Mucosa of descending colon (tissue), 3 donors: ENCODE measurements around the gene HMHB1. TPM values are rescaled to one million over a fixed set of nuclear protein-coding genes. Genes with fewer than 3 reads are reported as not detected.

Experiments used
- ATAC-seq: fragments of 200-7000 bp; cut with Tn5 transposase; one replicate; pipeline ENCODE4 v1.9.1; 2020; ENCODE audit warnings: mild to moderate bottlenecking, moderate library complexity
- DNase-seq, 3 donors: peaks; one replicate each; pipeline ENCODE4 v3.0.0-alpha.2; 2020
- H3K36me3 ChIP-seq: fragments of 200-600 bp; one replicate; pipeline ENCODE4 v1.8.0; 2021; ENCODE audit warnings: low read depth, mild to moderate bottlenecking
- H3K4me1 ChIP-seq: fragments of 200-600 bp; one replicate; pipeline ENCODE4 v1.8.0; 2021; ENCODE audit warnings: low read depth, mild to moderate bottlenecking
- H3K4me3 ChIP-seq: fragments of 200-600 bp; one replicate; pipeline ENCODE4 v1.8.0; 2021; ENCODE audit warnings: mild to moderate bottlenecking
- H3K9me3 ChIP-seq: fragments of 200-600 bp; one replicate; pipeline ENCODE4 v1.8.0; 2021; ENCODE audit warnings: mild to moderate bottlenecking
- CTCF ChIP-seq: fragments of 200-600 bp; IDR thresholded peaks from one replicate; pipeline ENCODE4 v1.8.0; 2022; ENCODE audit warnings: antibody characterized with exemption, mild to moderate bottlenecking
- intact Hi-C, 2 donors: fragments of 100-400 bp; cut with DNase I in 1 of 2; cut with micrococcal nuclease in 1 of 2; formaldehyde crosslinking; loops; one replicate each; pipeline versions ENCODE4 v1.11.0 to v1.11.1; 2022; cut with DNase I, micrococcal nuclease
- long read RNA-seq, 2 donors: library from polyadenylated mRNA; unstranded; transcript quantifications; one replicate each; pipeline ENCODE4 v2.0.0, GENCODE V29; 2019 to 2021
- total RNA-seq, 3 donors: library from RNA; stranded (reverse); fragmentation: NEBNext Ultra II Directional in 2 of 3; extraction: Animal tissue kit (Norgen Biotek cat#: 25700) in 2 of 3; gene quantifications; one replicate each; pipeline versions ENCODE4 v1.2.1 to v1.2.4, GENCODE V29; 2021 to 2023
- donor health status: DM: no; HTN: no; CAD: no; lungs with moderate emphysema.
- donor health status: DM: no; HTN: no; CAD: no.
- donor health status: DM: no; HTN: yes; CAD: no.

Gene HMHB1
- total RNA-seq: not detected
- long read RNA-seq, donor 1: 0 reads
- long read RNA-seq, donor 2: 0 reads

DNA sequence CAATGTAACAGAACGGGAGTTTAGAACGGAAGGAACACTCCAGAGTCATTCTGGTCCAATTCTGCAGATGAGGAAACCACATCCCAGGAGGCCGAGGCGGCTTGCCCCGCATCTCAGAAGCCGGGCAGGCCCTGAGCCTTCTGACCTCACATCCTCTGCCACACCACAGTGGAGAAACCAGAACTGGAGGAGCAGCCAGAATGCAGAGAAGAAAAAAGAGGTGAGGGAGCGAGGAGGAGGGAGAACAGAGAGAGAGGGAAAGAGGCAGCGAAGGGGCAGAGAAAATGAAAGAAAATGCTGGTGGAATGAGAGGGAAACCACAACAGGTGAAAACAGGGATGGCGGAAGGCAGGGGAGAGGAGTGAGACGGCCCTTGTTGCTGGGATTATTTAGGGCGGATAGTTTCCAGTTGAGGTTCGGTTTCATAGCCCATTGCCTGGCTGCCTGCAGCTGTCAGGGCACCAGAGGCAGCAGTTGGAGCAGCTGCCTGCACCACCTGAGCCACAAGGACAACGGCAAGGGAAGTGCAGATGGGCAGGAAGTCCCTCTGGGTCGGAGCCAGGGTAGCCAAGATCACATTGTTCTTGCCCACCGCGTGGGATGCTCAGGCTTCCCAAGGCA, at the start of gene HMHB1:
HMHB1 (plus strand) TSS at position 77 of the 621 bp plus-strand sequence.
- intact Hi-C loops: no loop called here
- Histone ChIP-seq H3K4me1 (no peaks in the 10 kb centered on the region), H3K36me3 (no peaks in the 10 kb centered on the region), H3K9me3 (no peaks in the 10 kb centered on the region), H3K4me3 (no peak within 1 kb of the TSS)
- DNase-seq (no peak), ATAC-seq (no peak)
- TF ChIP-seq CTCF: no peak

GRCh38 chr5:143762636-143763220, 49.2 kb upstream of the HMHB1 start:
- intact Hi-C loops: no loop called here
- Histone ChIP-seq H3K4me1 (no peaks in the 10 kb centered on the region), H3K36me3 (no peaks in the 10 kb centered on the region), H3K4me3 (no peak overlapping the region), H3K9me3 (no peaks in the 10 kb centered on the region)
- ATAC-seq: no peak
- no peak for TF ChIP-seq CTCF
- no peak for DNase-seq

GRCh38 chr5:143767162-143767561, 44.8 kb upstream of the HMHB1 start:
- Histone ChIP-seq H3K4me1 (no peaks in the 10 kb centered on the region), H3K9me3 (no peaks in the 10 kb centered on the region), H3K4me3 (no peak overlapping the region), H3K36me3 (no peaks in the 10 kb centered on the region)
- intact Hi-C loops: no loop called here
- ATAC-seq (no peak), DNase-seq (no peak)
- no peak for TF ChIP-seq CTCF

DNA sequence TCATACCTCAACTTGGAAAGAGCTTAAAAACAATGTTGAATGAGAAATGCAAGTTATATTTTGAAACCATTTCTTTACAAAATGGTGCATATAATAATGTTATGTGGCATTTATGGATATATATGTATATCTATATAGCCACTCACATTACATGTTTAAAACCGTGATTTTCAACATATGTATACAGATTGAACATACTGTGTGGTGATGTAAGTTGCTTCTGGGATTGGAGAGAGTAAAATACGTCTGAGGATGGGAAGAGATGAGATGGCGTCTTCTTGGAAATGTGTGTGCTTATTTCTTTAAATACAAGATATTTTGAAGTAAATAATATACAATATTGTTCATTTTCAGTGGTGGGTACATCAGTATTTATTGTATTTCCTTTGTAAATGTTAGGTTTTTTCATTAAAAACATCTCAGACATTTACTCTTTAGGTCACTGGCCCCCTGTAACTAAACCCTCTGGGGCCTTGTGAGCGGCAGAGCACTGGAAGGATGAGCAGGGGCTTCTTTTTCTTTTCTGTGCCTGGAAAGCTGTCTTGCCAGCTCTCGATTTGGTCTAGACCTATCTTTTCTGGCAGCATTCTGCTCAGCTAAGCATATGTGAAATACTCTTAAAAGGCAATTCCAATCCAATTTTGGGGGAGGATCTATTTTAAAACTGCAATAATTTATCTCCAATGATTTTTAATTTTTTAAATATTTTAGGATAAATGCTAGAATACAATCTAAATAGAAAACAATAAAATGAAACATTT, 42.8 kb upstream of the HMHB1 start:
- ATAC-seq (no peak), DNase-seq (no peak)
- intact Hi-C loops: no loop called here

DNA sequence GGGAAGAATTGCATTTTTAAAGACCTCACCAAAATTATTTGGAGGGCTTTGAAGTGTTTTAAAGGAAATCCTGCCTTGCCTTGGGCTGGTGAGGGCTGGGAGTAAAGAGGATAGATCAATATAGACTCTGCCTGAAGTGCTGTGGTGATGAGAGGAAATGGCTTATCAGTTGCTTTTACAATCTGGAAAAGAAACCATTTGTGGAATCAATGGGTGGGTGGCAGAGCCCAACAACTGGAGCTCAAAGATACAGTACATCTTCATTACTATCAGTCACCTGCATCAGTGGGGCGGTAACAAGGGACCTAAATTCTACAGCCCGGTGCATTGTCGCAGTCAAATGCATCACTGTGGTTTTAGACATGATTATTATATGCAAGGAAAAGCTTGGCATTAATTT, 41.5 kb upstream of the HMHB1 start:
- H3K36me3 ChIP-seq: no peaks in the 10 kb centered on the region
- no peaks in the 10 kb centered on the region for H3K4me1 ChIP-seq
- DNase-seq (no peak), ATAC-seq (no peak)
- TF ChIP-seq CTCF: no peak
- H3K9me3 ChIP-seq: no peaks in the 10 kb centered on the region
- intact Hi-C loops: no loop called here
- no peak overlapping the region for H3K4me3 ChIP-seq

More for the DNA sequence above, 42.8 kb upstream of the HMHB1 start:
- no peak overlapping the region for H3K4me3 ChIP-seq
- no peaks in the 10 kb centered on the region for H3K36me3 ChIP-seq
- no peaks in the 10 kb centered on the region for H3K9me3 ChIP-seq
- no peaks in the 10 kb centered on the region for H3K4me1 ChIP-seq
- no peak for TF ChIP-seq CTCF
